ENCODE results near the gene CLDN34.

CLDN34 gene

GRCh38 chrX:9980927-9981326 is 13.8 kb downstream of the CLDN34 start:
- H3K9ac ChIP-seq (ENCODE audit: low read depth, low read length): no peak overlapping the region

GRCh38 chrX:9983441-9983840 is 16.3 kb downstream of the CLDN34 start:
- Histone ChIP-seq H3K27me3 (ENCODE audit: control insufficient read depth, insufficient read depth, low read length) (no peaks in the 10 kb centered on the region), H3K9me3 (replicated peaks; ENCODE audit: low read length) (no peaks in the 10 kb centered on the region), H3K4me2 (ENCODE audit: low read length) (no peak overlapping the region), H3K4me1 (ENCODE audit: control insufficient read depth, insufficient read depth, low read length) (no peaks in the 10 kb centered on the region), H3K36me3 (ENCODE audit: insufficient read depth, low read length) (no peaks in the 10 kb centered on the region), H3K9ac (ENCODE audit: low read depth, low read length) (no peak overlapping the region), H3K4me3 (ENCODE audit: low read length) (no peak overlapping the region)

More at GRCh38 chrX:9980927-9981326, 13.8 kb downstream of the CLDN34 start:
- H3K36me3 ChIP-seq (ENCODE audit: insufficient read depth, low read length): no peaks in the 10 kb centered on the region
- no peaks in the 10 kb centered on the region for H3K9me3 ChIP-seq (replicated peaks; ENCODE audit: low read length)
- H3K4me2 ChIP-seq (ENCODE audit: low read length): no peak overlapping the region
- H3K27me3 ChIP-seq (ENCODE audit: control insufficient read depth, insufficient read depth, low read length): no peaks in the 10 kb centered on the region
- no peak overlapping the region for H3K4me3 ChIP-seq (ENCODE audit: low read length)
- H3K4me1 ChIP-seq (ENCODE audit: control insufficient read depth, insufficient read depth, low read length): no peaks in the 10 kb centered on the region

GRCh38 chrX:9983846-9984245 is 16.7 kb downstream of the CLDN34 start:
- H3K4me3 ChIP-seq (ENCODE audit: low read length): no peak overlapping the region
- H3K4me1 ChIP-seq (ENCODE audit: control insufficient read depth, insufficient read depth, low read length): no peaks in the 10 kb centered on the region
- H3K9me3 ChIP-seq (replicated peaks; ENCODE audit: low read length): no peaks in the 10 kb centered on the region
- H3K36me3 ChIP-seq (ENCODE audit: insufficient read depth, low read length): no peaks in the 10 kb centered on the region
- no peaks in the 10 kb centered on the region for H3K27me3 ChIP-seq (ENCODE audit: control insufficient read depth, insufficient read depth, low read length)
- H3K4me2 ChIP-seq (ENCODE audit: low read length): no peak overlapping the region
- no peak overlapping the region for H3K9ac ChIP-seq (ENCODE audit: low read depth, low read length)

- Histone ChIP-seq H3K9me3 (replicated peaks; ENCODE audit: low read length) (no peaks in the 10 kb centered on the region), H3K4me2 (ENCODE audit: low read length) (no peak overlapping the region), H3K9ac (ENCODE audit: low read depth, low read length) (no peak overlapping the region), H3K4me1 (ENCODE audit: control insufficient read depth, insufficient read depth, low read length) (no peaks in the 10 kb centered on the region), H3K27me3 (ENCODE audit: control insufficient read depth, insufficient read depth, low read length) (no peaks in the 10 kb centered on the region), H3K36me3 (ENCODE audit: insufficient read depth, low read length) (no peaks in the 10 kb centered on the region), H3K4me3 (ENCODE audit: low read length) (no peak overlapping the region)
These were observed 21.6 kb downstream of the CLDN34 start for GRCh38 chrX:9988762-9989161.

- no peak overlapping the region for H3K9ac ChIP-seq (ENCODE audit: low read depth, low read length)
- no peak overlapping the region for H3K4me2 ChIP-seq (ENCODE audit: low read length)
- H3K4me3 ChIP-seq (ENCODE audit: low read length): no peak overlapping the region
- no peaks in the 10 kb centered on the region for H3K4me1 ChIP-seq (ENCODE audit: control insufficient read depth, insufficient read depth, low read length)
- no peaks in the 10 kb centered on the region for H3K36me3 ChIP-seq (ENCODE audit: insufficient read depth, low read length)
- no peaks in the 10 kb centered on the region for H3K27me3 ChIP-seq (ENCODE audit: control insufficient read depth, insufficient read depth, low read length)
- no peaks in the 10 kb centered on the region for H3K9me3 ChIP-seq (replicated peaks; ENCODE audit: low read length)
These were observed 24.9 kb downstream of the CLDN34 start for GRCh38 chrX:9992061-9992460.

- Histone ChIP-seq H3K36me3 (ENCODE audit: insufficient read depth, low read length) (no peaks in the 10 kb centered on the region), H3K27me3 (ENCODE audit: control insufficient read depth, insufficient read depth, low read length) (no peaks in the 10 kb centered on the region), H3K4me2 (ENCODE audit: low read length) (no peak overlapping the region), H3K9ac (ENCODE audit: low read depth, low read length) (no peak overlapping the region), H3K4me3 (ENCODE audit: low read length) (no peak overlapping the region), H3K4me1 (ENCODE audit: control insufficient read depth, insufficient read depth, low read length) (no peaks in the 10 kb centered on the region), H3K9me3 (replicated peaks; ENCODE audit: low read length) (no peaks in the 10 kb centered on the region)
These were observed 25.6 kb downstream of the CLDN34 start for GRCh38 chrX:9992724-9993123.

- no peak overlapping the region for H3K9ac ChIP-seq (ENCODE audit: low read depth, low read length)
- no peaks in the 10 kb centered on the region for H3K36me3 ChIP-seq (ENCODE audit: insufficient read depth, low read length)
- H3K9me3 ChIP-seq (replicated peaks; ENCODE audit: low read length): no peaks in the 10 kb centered on the region
- no peaks in the 10 kb centered on the region for H3K4me1 ChIP-seq (ENCODE audit: control insufficient read depth, insufficient read depth, low read length)
- no peak overlapping the region for H3K4me3 ChIP-seq (ENCODE audit: low read length)
- peak overlapping the region; percentile 50 for H3K4me2 ChIP-seq (ENCODE audit: low read length)
- no peaks in the 10 kb centered on the region for H3K27me3 ChIP-seq (ENCODE audit: control insufficient read depth, insufficient read depth, low read length)
These were observed 28.7 kb downstream of the CLDN34 start for GRCh38 chrX:9995855-9996339.

GRCh38 chrX:9997041-9997440 is 29.9 kb downstream of the CLDN34 start:
- no peaks in the 10 kb centered on the region for H3K9me3 ChIP-seq (replicated peaks; ENCODE audit: low read length)
- H3K36me3 ChIP-seq (ENCODE audit: insufficient read depth, low read length): no peaks in the 10 kb centered on the region
- H3K4me1 ChIP-seq (ENCODE audit: control insufficient read depth, insufficient read depth, low read length): no peaks in the 10 kb centered on the region
- no peak overlapping the region for H3K4me3 ChIP-seq (ENCODE audit: low read length)
- no peaks in the 10 kb centered on the region for H3K27me3 ChIP-seq (ENCODE audit: control insufficient read depth, insufficient read depth, low read length)
- H3K9ac ChIP-seq (ENCODE audit: low read depth, low read length): no peak overlapping the region
- H3K4me2 ChIP-seq (ENCODE audit: low read length): no peak overlapping the region

- no peaks in the 10 kb centered on the region for H3K9me3 ChIP-seq (replicated peaks; ENCODE audit: low read length)
- H3K9ac ChIP-seq (ENCODE audit: low read depth, low read length): no peak overlapping the region
- no peak overlapping the region for H3K4me2 ChIP-seq (ENCODE audit: low read length)
- H3K27me3 ChIP-seq (ENCODE audit: control insufficient read depth, insufficient read depth, low read length): no peaks in the 10 kb centered on the region
- no peaks in the 10 kb centered on the region for H3K4me1 ChIP-seq (ENCODE audit: control insufficient read depth, insufficient read depth, low read length)
- no peak overlapping the region for H3K4me3 ChIP-seq (ENCODE audit: low read length)
- no peaks in the 10 kb centered on the region for H3K36me3 ChIP-seq (ENCODE audit: insufficient read depth, low read length)
These were observed 30.4 kb downstream of the CLDN34 start for GRCh38 chrX:9997524-9997923.

GRCh38 chrX:10001496-10001895 is 34.3 kb downstream of the CLDN34 start:
- no peaks in the 10 kb centered on the region for H3K27me3 ChIP-seq (ENCODE audit: control insufficient read depth, insufficient read depth, low read length)
- H3K9ac ChIP-seq (ENCODE audit: low read depth, low read length): no peak overlapping the region
- no peaks in the 10 kb centered on the region for H3K36me3 ChIP-seq (ENCODE audit: insufficient read depth, low read length)
- H3K4me3 ChIP-seq (ENCODE audit: low read length): no peak overlapping the region
- H3K4me1 ChIP-seq (ENCODE audit: control insufficient read depth, insufficient read depth, low read length): peaks cover 2% of the 10 kb centered on the region
- no peak overlapping the region for H3K4me2 ChIP-seq (ENCODE audit: low read length)
- H3K9me3 ChIP-seq (replicated peaks; ENCODE audit: low read length): no peaks in the 10 kb centered on the region

- Histone ChIP-seq H3K4me3 (ENCODE audit: low read length) (no peak overlapping the region), H3K4me1 (ENCODE audit: control insufficient read depth, insufficient read depth, low read length) (peaks cover 2% of the 10 kb centered on the region), H3K36me3 (ENCODE audit: insufficient read depth, low read length) (no peaks in the 10 kb centered on the region), H3K27me3 (ENCODE audit: control insufficient read depth, insufficient read depth, low read length) (no peaks in the 10 kb centered on the region), H3K4me2 (ENCODE audit: low read length) (no peak overlapping the region), H3K9ac (ENCODE audit: low read depth, low read length) (no peak overlapping the region), H3K9me3 (replicated peaks; ENCODE audit: low read length) (no peaks in the 10 kb centered on the region)
These were observed 37.8 kb downstream of the CLDN34 start for GRCh38 chrX:10004832-10005475.

GRCh38 chrX:10006086-10006485 is 38.9 kb downstream of the CLDN34 start:
- Histone ChIP-seq H3K27me3 (ENCODE audit: control insufficient read depth, insufficient read depth, low read length) (no peaks in the 10 kb centered on the region), H3K4me1 (ENCODE audit: control insufficient read depth, insufficient read depth, low read length) (peaks cover 2% of the 10 kb centered on the region), H3K9ac (ENCODE audit: low read depth, low read length) (no peak overlapping the region), H3K36me3 (ENCODE audit: insufficient read depth, low read length) (no peaks in the 10 kb centered on the region), H3K9me3 (replicated peaks; ENCODE audit: low read length) (no peaks in the 10 kb centered on the region), H3K4me2 (ENCODE audit: low read length) (no peak overlapping the region), H3K4me3 (ENCODE audit: low read length) (no peak overlapping the region)

All from skeletal muscle satellite cell (primary cell).